ENCODE data around the gene HLA-DPB1. TPM values are rescaled to one million over a fixed set of nuclear protein-coding genes. Genes with fewer than 3 reads are reported as not detected.

Gene HLA-DPB1
- total RNA-seq, 1 experiment from 2014 or later, result not detected

GRCh38 chr6:33116841-33117711 lies 41.3 kb downstream of the HLA-DPB1 start:
- TF ChIP-seq CTCF (conservative IDR thresholded peaks at IDR 0.05; ENCODE audit: low read depth, low read length) (no peak), EZH2phosphoT487 (IDR thresholded peaks at IDR 0.05; ENCODE audit: borderline replicate concordance, low read length) (no peak), EZH2 (IDR thresholded peaks at IDR 0.05; ENCODE audit: low read length, unreplicated experiment) (no peak)
- Histone ChIP-seq H3K9me3 (ENCODE audit: low read length) (no peaks in the 10 kb centered on the region), H3K27me3 (ENCODE audit: low read length) (peaks cover 66% of the 10 kb centered on the region), H3K79me2 (ENCODE audit: low read length) (no peaks in the 10 kb centered on the region), H3K4me2 (ENCODE audit: low read length) (no peak overlapping the region), H3K36me3 (ENCODE audit: low read depth, low read length) (no peaks in the 10 kb centered on the region), H2AFZ (ENCODE audit: low read length) (no peak overlapping the region), H3K4me3 (ENCODE audit: low read length) (no peak overlapping the region), H3K4me1 (ENCODE audit: insufficient read depth, low read length) (no peaks in the 10 kb centered on the region), H4K20me1 (ENCODE audit: low read length) (no peaks in the 10 kb centered on the region), H3K9ac (ENCODE audit: low read length) (no peak overlapping the region), H3F3A (ENCODE audit: low read length, unreplicated experiment) (no peaks in the 10 kb centered on the region), H3K9me2 (replicated peaks; ENCODE audit: low read length) (no peaks in the 10 kb centered on the region), H3K27ac (ENCODE audit: low read length) (no peak overlapping the region)
- intact Hi-C loops (cut with micrococcal nuclease), result no loop called here
- no peak for DNase-seq
- CTCF ChIA-PET, result interaction anchor here (0.6 kb wide), 1 partner anchor 33 kb away, joined by 3 read pairs; no protein-coding TSS in a partner anchor
- no TSS peak for BruUV-seq (replicated peaks)
- ATAC-seq, result no peak
- POLR2A ChIA-PET (ENCODE audit: unreplicated experiment), result no interaction called here

- H3K9me3 ChIP-seq (ENCODE audit: low read length), result no peaks in the 10 kb centered on the region
- no peak for TF ChIP-seq EZH2 (IDR thresholded peaks at IDR 0.05; ENCODE audit: low read length, unreplicated experiment)
- no peak for TF ChIP-seq EZH2phosphoT487 (IDR thresholded peaks at IDR 0.05; ENCODE audit: borderline replicate concordance, low read length)
- no peak for TF ChIP-seq CTCF (conservative IDR thresholded peaks at IDR 0.05; ENCODE audit: low read depth, low read length)
- H3K9me2 ChIP-seq (replicated peaks; ENCODE audit: low read length), result no peaks in the 10 kb centered on the region
- ATAC-seq, result no peak
- H3K27me3 ChIP-seq (ENCODE audit: low read length), result peaks cover 66% of the 10 kb centered on the region
- CTCF ChIA-PET, result interaction anchor here (0.6 kb wide), 1 partner anchor 80 kb away, joined by 3 read pairs; no protein-coding TSS in a partner anchor
- POLR2A ChIA-PET (ENCODE audit: unreplicated experiment), result no interaction called here
- no peaks in the 10 kb centered on the region for H3K36me3 ChIP-seq (ENCODE audit: low read depth, low read length)
- no peak overlapping the region for H3K4me3 ChIP-seq (ENCODE audit: low read length)
- no peak overlapping the region for H3K4me2 ChIP-seq (ENCODE audit: low read length)
- no peaks in the 10 kb centered on the region for H3K79me2 ChIP-seq (ENCODE audit: low read length)
- no peaks in the 10 kb centered on the region for H4K20me1 ChIP-seq (ENCODE audit: low read length)
- no peak overlapping the region for H2AFZ ChIP-seq (ENCODE audit: low read length)
- H3K27ac ChIP-seq (ENCODE audit: low read length), result no peak overlapping the region
- no TSS peak for BruUV-seq (replicated peaks)
- H3F3A ChIP-seq (ENCODE audit: low read length, unreplicated experiment), result no peaks in the 10 kb centered on the region
- H3K9ac ChIP-seq (ENCODE audit: low read length), result no peak overlapping the region
- intact Hi-C loops (cut with micrococcal nuclease), result loop anchor here (1.0 kb wide), 2 partner anchors 30 to 130 kb away; no protein-coding TSS in a partner anchor
- no peaks in the 10 kb centered on the region for H3K4me1 ChIP-seq (ENCODE audit: insufficient read depth, low read length)
- no peak for DNase-seq
Measured at GRCh38 chr6:33117811-33118277, 42.1 kb downstream of the HLA-DPB1 start.
